ENCODE data around the gene DRG1. TPM values are rescaled to one million over a fixed set of nuclear protein-coding genes. Genes with fewer than 3 reads are reported as not detected.
A peak's percentile ranks its signal among the peaks of the same experiment; 100 is the strongest.

The DRG1 gene, protein sequence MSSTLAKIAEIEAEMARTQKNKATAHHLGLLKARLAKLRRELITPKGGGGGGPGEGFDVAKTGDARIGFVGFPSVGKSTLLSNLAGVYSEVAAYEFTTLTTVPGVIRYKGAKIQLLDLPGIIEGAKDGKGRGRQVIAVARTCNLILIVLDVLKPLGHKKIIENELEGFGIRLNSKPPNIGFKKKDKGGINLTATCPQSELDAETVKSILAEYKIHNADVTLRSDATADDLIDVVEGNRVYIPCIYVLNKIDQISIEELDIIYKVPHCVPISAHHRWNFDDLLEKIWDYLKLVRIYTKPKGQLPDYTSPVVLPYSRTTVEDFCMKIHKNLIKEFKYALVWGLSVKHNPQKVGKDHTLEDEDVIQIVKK
- total RNA-seq: 10 to 100 TPM; 35.9 to 86.7 (median 51.9) TPM

DNA sequence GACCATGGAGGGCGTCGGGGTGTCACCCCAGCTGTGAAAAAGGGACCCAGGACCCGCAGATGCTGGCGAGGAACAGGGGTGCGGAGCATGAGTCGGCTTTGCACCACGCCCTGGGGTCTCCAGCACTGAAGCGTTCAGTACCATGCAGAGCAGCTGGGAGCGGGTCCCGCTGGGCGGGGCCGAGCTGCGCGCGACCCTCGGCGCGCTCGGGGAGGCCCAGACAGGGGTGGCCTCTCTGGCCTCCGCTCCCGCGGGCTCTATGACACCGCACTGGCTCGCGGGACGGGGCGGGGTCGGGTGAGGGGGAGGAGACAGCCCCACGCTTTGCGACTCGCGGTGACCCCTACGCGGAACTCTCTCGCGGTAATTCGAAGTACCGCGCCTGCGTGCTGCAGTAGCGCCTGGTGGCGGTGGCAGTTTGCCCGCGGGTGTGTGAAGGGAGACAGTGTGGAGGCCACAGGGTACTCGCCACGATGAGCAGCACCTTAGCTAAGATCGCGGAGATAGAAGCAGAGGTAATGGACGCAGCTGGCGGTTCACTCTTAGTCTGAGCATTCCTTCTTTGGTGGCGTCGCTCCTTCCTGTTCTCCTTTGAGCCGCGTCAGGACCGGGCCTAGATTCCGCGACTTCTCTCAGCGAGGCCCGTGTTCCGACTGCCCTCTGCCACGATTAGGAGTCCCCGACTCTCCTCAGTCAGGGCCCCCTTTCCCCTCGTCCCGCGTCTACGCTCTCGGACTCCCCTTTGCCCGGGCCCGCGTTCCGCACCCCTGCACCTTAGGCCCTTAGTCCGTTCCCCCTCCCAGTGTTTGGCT, at the start of gene DRG1:
Gene DRG1 (plus strand): TSS at position 394 of the 812 bp plus-strand sequence. CDS start 80 bp downstream, at position 474.
- peak; percentile 93 to 94 for DNase-seq (ENCODE audit: low spot score in 2 of 2)
- WGBS, 2 donors: 1% methylated on average over 42 to 51 of the region's 72 CpGs
- TF ChIP-seq POLR2A (IDR thresholded peaks at IDR 0.05) (peak; percentile 68 to 87), EP300 (IDR thresholded peaks at IDR 0.05) (peak; percentile 67 to 95)
- TF ChIP-seq, protein P1, sequence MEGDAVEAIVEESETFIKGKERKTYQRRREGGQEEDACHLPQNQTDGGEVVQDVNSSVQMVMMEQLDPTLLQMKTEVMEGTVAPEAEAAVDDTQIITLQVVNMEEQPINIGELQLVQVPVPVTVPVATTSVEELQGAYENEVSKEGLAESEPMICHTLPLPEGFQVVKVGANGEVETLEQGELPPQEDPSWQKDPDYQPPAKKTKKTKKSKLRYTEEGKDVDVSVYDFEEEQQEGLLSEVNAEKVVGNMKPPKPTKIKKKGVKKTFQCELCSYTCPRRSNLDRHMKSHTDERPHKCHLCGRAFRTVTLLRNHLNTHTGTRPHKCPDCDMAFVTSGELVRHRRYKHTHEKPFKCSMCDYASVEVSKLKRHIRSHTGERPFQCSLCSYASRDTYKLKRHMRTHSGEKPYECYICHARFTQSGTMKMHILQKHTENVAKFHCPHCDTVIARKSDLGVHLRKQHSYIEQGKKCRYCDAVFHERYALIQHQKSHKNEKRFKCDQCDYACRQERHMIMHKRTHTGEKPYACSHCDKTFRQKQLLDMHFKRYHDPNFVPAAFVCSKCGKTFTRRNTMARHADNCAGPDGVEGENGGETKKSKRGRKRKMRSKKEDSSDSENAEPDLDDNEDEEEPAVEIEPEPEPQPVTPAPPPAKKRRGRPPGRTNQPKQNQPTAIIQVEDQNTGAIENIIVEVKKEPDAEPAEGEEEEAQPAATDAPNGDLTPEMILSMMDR (IDR thresholded peaks at IDR 0.05): peak in 3 of 5 experiments; percentile 5 to 66 (median 49)
- Histone ChIP-seq H3K4me1 (peaks cover 0 to 29% (median 10%) of the 10 kb centered on the region in 4 donors), H3K4me3 (peak within 1 kb of the TSS; percentile 65 to 86 (median 68)), H3K27ac (peak within 1 kb of the TSS; percentile 83 to 93 (median 90)), H3K27me3 (no peaks in the 10 kb centered on the region), H3K36me3 (peaks cover 0 to 35% (median under 1%) of the 10 kb centered on the region in 3 donors), H3K9me3 (no peaks in the 10 kb centered on the region)

DNA sequence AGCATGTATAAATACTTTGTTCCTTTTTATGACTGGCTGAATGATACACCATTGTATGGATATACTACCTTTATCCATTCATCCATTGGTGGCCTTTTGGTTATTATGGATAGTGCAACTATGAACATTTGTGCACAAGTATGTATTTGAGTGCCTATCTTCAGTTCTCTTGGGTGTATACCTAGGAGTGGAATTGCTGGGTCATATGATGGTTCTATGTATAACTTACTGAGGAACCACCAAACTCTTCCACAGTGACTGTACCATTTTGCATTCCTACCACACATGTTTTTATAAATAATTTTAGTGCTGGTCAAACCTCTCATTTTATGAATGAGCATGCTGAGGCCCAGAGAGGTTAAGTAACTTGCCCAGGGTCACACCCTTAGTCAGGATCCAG, 49.4 kb upstream of the DRG1 start:
- DNase-seq (ENCODE audit: low spot score in 2 of 2): no peak
- Histone ChIP-seq H3K4me3 (no peak overlapping the region), H3K36me3 (no peaks in the 10 kb centered on the region), H3K9me3 (no peaks in the 10 kb centered on the region), H3K4me1 (peaks cover 0 to 15% (median 6%) of the 10 kb centered on the region in 4 donors), H3K27me3 (no peaks in the 10 kb centered on the region), H3K27ac (no peak overlapping the region)
- TF ChIP-seq POLR2A (IDR thresholded peaks at IDR 0.05) (no peak), EP300 (IDR thresholded peaks at IDR 0.05) (no peak)
- TF ChIP-seq, protein P1 (IDR thresholded peaks at IDR 0.05): no peak

DNA sequence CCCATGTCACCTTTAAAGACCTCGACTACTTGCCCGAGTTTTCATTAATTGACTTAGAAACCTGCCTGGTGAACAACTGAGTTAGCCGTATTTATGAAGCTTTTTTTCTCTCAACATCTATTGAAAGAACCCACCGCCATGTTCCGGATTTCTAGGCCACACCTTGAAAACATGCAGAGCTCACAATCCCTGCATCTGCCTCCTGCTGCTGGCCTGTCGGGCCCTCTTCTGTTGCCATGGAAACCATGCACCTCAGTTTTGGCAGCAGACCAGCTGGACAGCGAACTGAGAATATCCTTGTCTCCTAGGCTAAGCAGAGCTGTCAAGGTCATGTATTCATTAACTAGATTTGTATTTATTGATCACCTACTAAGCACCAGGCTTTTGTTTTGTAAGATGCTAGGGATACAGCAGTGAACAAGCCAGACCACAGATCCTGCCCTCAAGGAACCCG, 49.0 kb upstream of the DRG1 start:
- Histone ChIP-seq H3K9me3 (no peaks in the 10 kb centered on the region), H3K27ac (no peak overlapping the region), H3K27me3 (no peaks in the 10 kb centered on the region), H3K4me1 (peaks cover 0 to 10% (median 4%) of the 10 kb centered on the region in 4 donors), H3K4me3 (no peak overlapping the region), H3K36me3 (no peaks in the 10 kb centered on the region)
- WGBS, 2 donors: 58 to 65% methylated on average over 8 of the region's 8 CpGs
- DNase-seq (ENCODE audit: low spot score in 2 of 2): no peak
- TF ChIP-seq, protein P1 (IDR thresholded peaks at IDR 0.05): no peak
- no peak for TF ChIP-seq POLR2A (IDR thresholded peaks at IDR 0.05)
- no peak for TF ChIP-seq EP300 (IDR thresholded peaks at IDR 0.05)

DNA sequence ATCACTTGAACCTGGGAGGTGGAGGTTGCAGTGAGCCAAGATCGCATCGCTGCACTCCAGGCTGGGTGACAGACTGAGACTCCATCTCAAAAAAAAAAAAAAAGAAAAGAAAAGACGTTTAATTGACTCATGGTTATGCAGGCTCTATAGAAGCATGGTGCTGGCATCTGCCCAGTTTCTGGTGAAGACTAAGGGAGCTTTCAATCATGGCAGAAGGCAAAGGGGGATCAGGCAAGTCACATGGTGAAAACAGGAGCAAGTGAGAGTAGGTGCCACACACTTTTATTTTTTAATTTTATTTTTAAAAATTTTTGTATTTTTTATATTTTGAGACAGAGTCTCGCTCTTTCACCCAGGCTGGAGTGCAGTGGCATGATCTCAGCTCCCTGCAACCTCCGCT, 44.9 kb upstream of the DRG1 start:
- WGBS, 2 donors: 58 to 76% methylated on average over 5 of the region's 5 CpGs
- H3K4me3 ChIP-seq: no peak overlapping the region

More for the DNA sequence above, 44.9 kb upstream of the DRG1 start:
- H3K4me1 ChIP-seq: no peaks in the 10 kb centered on the region
- H3K27me3 ChIP-seq: no peaks in the 10 kb centered on the region
- no peak for DNase-seq (ENCODE audit: low spot score in 2 of 2)
- TF ChIP-seq, protein P1 (IDR thresholded peaks at IDR 0.05): no peak
- TF ChIP-seq EP300 (IDR thresholded peaks at IDR 0.05): no peak
- no peak for TF ChIP-seq POLR2A (IDR thresholded peaks at IDR 0.05)
- no peaks in the 10 kb centered on the region for H3K9me3 ChIP-seq
- no peaks in the 10 kb centered on the region for H3K36me3 ChIP-seq
- H3K27ac ChIP-seq: no peak overlapping the region

Data from tibial nerve (tissue), 4 donors.